OCI-M1 (cell line): Measurements from ENCODE around the gene AEBP1.
"Not testable (repeated sequence)": the region's sequence is repeated elsewhere in the genome, so short reads cannot be mapped to it uniquely, and the experiment has no call there.

ENCODE experiments used
- DNase-seq: peaks from one replicate; lab custom pipeline; 2025; lab: John Stamatoyannopoulos, UW

Gene AEBP1

GRCh38 chr7:44117801-44118429 lies 13.8 kb downstream of the AEBP1 start:
- no peak for DNase-seq

GRCh38 chr7:44119829-44120380 lies 15.8 kb downstream of the AEBP1 start:
- DNase-seq, result no peak

DNA sequence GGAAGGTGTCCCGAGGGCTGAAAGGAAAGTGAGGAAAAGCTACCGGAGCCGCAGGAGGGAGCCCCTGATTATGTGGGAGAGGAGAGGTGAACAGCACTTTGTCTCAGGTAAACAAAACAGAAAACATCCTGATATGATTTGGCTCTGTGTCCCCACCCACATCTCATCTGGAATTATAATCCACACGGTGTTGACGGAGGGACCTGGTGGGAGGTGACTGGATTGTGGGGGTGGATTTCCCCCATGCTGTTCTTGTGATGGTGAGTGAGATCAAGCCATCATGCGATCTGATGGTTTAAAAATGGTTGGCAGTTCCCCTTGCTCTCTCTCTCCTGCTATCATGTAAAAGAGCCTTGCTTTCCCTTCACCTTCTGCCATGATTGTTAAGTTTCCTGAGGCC lies 16.2 kb downstream of the AEBP1 start:
- no peak for DNase-seq

DNA sequence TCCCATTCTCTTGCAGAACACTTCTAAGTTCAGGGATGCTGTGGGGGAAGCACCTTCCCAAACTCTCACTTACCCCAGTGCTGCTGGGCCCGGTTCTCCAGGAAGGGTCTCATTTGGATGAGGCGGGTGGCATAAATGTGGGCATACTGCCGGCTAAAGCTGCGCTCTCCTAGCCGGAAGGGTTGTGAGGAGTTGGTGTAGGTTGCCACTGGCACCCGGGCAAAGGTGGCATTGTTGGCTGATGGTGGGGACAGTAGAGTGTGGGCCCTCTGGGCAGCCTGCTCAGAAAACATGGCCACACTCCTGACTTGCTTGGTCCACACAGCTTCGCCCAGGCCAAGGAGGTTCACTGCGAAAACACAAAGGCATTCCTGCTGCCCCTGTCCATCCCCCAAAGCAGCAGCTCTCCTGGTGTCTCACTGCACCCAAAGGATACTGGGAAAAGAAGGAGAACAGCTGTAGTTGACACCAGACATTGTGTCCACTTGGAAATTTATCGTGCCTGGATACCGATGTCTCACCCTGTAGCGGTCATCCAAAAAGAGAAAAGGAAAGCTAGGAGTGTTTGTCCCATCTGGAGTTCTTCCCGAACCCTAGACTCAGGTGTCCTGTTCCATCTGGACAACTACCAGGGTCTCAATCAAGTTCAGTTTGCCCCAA lies 17.7 kb downstream of the AEBP1 start:
- DNase-seq, result no peak

GRCh38 chr7:44122529-44122928 lies 18.4 kb downstream of the AEBP1 start:
- no peak for DNase-seq

DNA sequence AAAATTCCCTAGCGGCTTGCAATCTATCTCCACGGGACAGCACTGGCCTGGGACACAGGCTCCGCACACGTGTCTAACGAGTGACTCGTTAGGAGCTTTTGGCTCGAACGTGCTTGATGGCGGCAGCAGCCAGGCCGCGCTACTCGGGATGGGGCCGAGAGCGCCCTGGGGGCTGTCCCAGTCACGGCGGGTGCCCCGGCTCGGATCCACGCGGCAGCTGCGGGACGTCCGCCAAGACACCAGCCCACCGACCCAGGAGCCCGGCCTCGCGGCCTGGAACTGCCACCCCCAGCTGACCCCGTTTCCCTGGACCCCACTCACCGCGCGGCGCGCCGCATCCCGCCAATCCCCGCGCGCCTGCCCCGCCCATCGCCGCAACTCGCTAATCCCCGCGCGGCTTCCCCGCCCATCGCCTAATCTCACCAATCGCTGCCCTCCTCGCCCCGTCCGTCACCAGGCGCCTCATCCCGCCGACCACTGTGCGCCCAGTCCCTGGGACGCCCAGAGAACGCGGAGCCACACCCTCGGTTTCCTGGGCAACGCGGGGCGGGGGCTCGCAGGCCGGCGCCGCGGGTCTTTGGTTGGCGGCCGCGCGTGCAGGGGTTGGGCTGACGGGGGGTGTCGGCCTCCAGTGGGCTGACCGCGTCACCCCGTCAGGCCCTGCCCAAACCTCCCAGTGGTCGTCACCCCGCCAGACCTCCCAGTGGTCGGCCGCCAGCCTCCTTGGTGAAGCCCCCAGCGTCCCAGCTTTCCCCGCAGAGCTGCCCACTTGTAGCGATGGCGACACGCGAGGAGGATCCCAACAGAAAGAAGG lies 19.3 kb downstream of the AEBP1 start, which contains the start of gene POLD2:
Gene POLD2, minus strand, starts transcription at position 359 of the 814 bp plus-strand sequence. CDS start 1,495 bp downstream, outside the sequence.
- DNase-seq, result peak; percentile 94

GRCh38 chr7:44124822-44125202 lies 20.7 kb downstream of the AEBP1 start:
- no peak for DNase-seq

DNA sequence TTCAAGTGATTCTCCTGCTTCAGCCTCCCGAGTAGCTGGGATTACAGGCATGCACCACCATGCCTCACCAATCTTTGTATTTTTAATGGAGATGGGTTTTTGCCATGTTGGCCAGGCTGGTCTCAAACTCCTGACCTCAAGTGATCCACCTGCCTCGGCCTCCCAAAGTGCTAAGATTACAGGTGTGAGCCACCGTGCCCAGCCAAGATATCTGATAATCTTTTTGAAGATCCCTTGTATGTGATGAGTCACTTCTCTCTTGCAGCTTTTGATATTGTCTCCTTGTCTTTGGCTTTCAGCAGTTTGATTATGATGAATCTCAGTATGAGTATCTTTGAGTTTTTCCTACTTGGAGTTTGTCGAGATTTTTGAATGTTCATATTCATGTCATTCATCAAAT lies 22.4 kb downstream of the AEBP1 start:
- DNase-seq, result not testable (repeated sequence)

GRCh38 chr7:44127161-44127560 lies 23.0 kb downstream of the AEBP1 start:
- DNase-seq, result no peak

DNA sequence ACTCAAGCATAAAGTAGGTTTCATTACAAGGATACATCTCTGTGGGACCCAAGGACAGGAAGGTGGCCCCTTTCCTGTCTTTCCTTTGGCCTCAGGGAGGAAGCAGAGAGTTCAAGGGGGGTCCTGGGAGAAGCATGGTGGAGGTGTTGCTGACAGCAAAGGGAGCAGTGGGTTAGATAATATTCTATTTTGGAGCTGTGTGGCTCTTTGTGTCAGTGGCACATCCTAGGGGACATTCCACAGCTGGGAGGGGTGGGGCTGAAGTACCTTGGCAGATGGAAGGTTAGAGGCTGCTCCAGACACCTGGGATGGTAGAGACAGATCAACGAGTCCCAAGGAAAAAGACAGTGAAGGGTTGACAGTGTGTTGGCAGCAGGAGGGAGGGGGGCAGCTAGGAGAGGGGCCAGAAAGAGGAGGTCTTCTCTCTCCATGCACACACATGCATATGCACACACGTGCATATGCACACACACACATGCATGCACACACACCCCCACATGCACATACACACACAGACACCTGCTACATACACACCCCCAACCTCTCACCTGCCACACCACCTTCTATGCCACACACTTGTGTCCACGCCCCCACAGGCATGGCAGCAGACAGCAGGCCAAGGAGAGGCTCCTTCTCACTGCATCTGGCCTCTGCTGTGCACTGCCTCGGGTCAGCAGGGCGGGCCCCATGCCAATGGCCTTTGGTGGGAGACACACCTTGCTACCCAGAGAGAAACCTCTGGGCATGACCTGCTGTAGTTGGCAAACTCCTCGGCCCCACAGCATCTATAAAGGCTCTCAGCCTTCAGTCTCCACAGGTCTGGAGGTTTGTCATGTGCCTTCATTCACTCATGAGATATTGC lies 24.8 kb downstream of the AEBP1 start:
- no peak for DNase-seq

GRCh38 chr7:44131173-44132029 lies 27.3 kb downstream of the AEBP1 start:
- peak; percentile 8 for DNase-seq

- DNase-seq, result no peak
These were observed 27.9 kb downstream of the AEBP1 start for GRCh38 chr7:44132039-44132438.

- no peak for DNase-seq
These were observed 29.1 kb downstream of the AEBP1 start for GRCh38 chr7:44133295-44133694.

- no peak for DNase-seq
These were observed 30.9 kb downstream of the AEBP1 start for GRCh38 chr7:44134943-44135628.

DNA sequence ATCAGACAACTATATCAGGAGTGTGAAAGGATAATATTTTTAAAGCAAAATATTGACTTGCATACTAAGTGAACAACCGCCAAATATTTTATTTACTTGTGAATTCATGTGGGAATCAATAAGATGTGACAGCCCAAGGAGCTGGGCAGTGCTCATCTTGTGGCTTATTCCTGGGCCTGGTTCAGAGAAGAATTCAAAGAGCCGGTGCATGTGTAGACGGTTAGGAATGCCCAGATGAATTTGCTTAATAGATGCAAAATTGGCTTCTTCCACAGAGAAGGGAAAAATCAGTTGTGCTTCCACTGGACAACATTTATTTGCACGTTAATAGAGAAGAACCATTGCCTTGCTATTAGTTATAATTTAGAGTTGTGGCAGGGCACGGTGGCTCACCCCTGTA lies 32.6 kb downstream of the AEBP1 start:
- DNase-seq, result no peak

- DNase-seq, result no peak
These were observed 34.6 kb downstream of the AEBP1 start for GRCh38 chr7:44138698-44139097.

DNA sequence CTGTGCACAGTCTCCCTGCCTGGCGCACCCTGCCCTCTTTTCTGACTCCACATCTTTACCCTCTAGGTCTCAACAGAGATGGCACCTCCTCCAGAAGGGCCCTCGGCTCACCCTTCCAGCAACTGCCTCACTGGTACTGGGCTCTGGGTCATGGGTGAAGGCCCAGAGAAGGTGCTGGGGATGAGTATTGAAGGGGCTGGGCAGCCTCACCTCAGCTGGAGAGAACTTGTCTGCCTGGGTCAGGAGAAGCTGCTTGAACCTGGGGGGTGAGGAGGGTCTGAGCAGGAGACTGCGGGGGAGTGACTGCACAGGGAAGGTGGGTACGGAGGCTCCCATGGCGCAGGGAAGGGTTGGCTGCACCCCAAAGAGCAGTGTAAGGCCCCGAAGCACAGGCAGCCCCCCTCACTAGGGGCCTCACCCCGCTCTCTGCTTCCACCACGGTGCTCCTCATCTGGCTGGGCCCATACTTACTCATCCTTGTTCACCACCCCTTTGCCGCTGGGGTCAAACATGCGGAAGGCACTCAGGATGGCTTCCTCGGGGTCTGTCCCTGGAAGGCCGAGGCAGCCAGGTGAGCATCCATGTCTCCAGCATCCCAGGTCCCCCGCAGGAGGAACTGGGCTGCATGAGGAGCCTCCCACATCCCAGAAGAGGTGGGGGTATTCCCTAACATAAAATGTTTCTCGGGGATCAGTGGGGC lies 35.3 kb downstream of the AEBP1 start:
- no peak for DNase-seq

- no peak for DNase-seq
These were observed 36.2 kb downstream of the AEBP1 start for GRCh38 chr7:44140341-44140740.

DNA sequence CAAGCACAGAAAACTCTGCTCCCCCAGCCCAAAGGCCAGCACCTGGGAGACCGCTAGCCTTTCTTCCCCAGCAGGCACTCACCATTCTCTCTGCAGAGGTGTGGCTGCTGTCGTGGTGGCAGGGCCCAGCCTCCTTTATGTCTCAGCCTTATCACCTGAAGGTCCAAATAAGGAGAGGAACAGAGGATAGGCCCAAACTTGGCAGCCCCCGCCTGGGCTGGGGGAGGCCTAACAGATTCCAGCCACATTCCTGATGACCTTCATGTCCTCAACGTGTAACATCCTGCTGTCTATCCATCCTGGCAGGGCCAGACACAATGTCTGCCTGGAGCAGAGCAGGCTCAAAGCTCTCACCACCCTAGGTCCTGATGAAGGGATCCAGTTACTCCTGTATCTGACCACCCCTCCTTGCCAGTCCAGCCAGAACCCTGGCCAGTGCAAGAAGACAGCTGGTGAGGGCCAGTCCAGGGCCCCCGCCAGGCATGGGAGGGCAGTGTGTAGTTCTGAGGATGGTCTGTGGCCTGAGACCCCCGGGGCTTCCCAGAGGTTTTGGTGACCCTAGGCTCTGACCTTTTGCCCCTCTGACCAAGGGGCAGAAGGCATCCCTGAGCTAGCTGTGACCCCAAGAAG lies 37.2 kb downstream of the AEBP1 start, which contains the start of gene MYL7:
Gene MYL7, minus strand, starts transcription at position 112 of the 630 bp plus-strand sequence. Its CDS starts 27 bp downstream, at position 85.
- no peak for DNase-seq
